ENCODE data around the gene CHERP. TPM values are rescaled to one million over a fixed set of nuclear protein-coding genes. Genes with fewer than 3 reads are reported as not detected.
"Not testable (repeated sequence)": the region's sequence is repeated elsewhere in the genome, so short reads cannot be mapped to it uniquely, and the experiment has no call there.

The CHERP gene
- polyA plus RNA-seq, 2 of the 4 experiments (the other 2 are of a cell fraction): 4.4 to 24.4 TPM

DNA sequence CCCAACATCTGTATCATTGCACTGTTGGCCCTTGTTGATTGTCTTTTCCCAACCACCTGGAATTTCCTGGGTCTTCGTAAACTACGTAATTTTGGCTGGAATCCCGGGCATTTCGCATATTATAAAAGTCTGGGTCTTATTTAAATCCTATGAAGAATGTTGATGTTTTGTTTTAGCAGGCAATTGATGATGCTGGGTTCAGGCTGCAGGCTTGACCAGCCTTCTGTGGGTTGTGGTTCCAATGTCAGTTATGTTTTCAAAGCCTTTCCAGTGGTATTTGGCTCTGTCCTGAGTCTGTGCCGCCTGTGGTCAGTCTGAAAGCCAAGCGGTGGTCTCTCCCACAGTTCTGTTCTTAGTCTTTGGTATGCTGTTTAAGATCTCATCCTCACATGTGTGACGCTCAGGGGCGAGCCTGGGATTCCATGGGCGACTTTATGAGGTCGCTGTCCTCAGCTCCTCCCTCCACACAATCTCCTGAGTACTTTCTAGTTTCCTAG is 17.6 kb upstream of the CHERP start (continued):
- TF ChIP-seq FOXS1 (CRISPR knock-in tag; IDR thresholded peaks at IDR 0.05): no peak

GRCh38 chr19:16554776-16555175 is 12.5 kb upstream of the CHERP start:
- FAIRE-seq (no peak), DNase-seq (ENCODE audit: low read depth in 1 of 2, low spot score in 1 of 2) (no peak), ATAC-seq (no peak)
- TF ChIP-seq MAFK (IDR thresholded peaks at IDR 0.05; ENCODE audit: partially characterized antibody): no peak
- no peak for TF ChIP-seq POLR2A (IDR thresholded peaks at IDR 0.05; ENCODE audit: low read length)
- TF ChIP-seq FOXS1 (CRISPR knock-in tag; IDR thresholded peaks at IDR 0.05): no peak
- no peak for TF ChIP-seq RCOR1 (IDR thresholded peaks at IDR 0.05; ENCODE audit: low read depth, low read length)
- TF ChIP-seq NFE2L2 (conservative IDR thresholded peaks at IDR 0.05; ENCODE audit: low read length): no peak
- no peak for TF ChIP-seq HDAC2 (IDR thresholded peaks at IDR 0.05)
- no peak for TF ChIP-seq HEYL (CRISPR knock-in tag; IDR thresholded peaks at IDR 0.05)
- POLR2A ChIA-PET: no interaction called here
- H3K4me2 ChIP-seq: no peak overlapping the region
- no peaks in the 10 kb centered on the region for H3K9me3 ChIP-seq
- 90% methylated on average over 6 of the region's 8 CpGs for WGBS (ENCODE audit: missing lambda C conversion rate)
- no peak overlapping the region for H3K4me3 ChIP-seq
- no peak overlapping the region for H3K27ac ChIP-seq
- CTCF ChIA-PET: interaction anchor here (1.0 to 1.5 kb wide), 2 partner anchors 10 to 12 kb away, joined by 3 to 4 read pairs; no protein-coding TSS in a partner anchor
- no peaks in the 10 kb centered on the region for H3K4me1 ChIP-seq

DNA sequence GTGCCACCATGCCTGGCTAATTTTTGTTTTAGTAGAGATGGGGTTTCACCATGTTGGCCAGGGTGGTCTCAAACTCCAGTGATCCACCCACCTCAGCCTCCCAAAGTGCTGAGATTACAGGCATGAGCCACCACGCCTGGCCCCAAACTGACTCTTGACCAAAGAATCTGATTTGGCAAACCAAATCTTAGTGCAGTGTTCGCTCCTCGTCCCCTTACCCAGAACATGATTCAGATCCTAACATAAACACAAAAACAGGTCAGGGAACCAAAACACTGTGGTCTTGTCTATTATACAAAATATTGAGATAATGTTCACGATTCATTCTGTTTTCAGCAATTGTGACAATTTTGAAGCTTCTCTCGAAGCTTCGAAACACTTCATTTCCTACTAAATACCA is 9.7 kb upstream of the CHERP start:
- POLR2A ChIA-PET: interaction anchor here (0.7 kb wide), 1 partner anchor 10 kb away, joined by 3 read pairs; the partner anchor contains the start of gene CHERP
- 97% methylated on average over 6 of the region's 6 CpGs for WGBS (ENCODE audit: missing lambda C conversion rate)
- H3K4me2 ChIP-seq; H3K9me3 ChIP-seq; CTCF ChIA-PET; H3K4me3 ChIP-seq; FAIRE-seq; H3K4me1 ChIP-seq; DNase-seq (ENCODE audit: low read depth in 1 of 2, low spot score in 1 of 2); ATAC-seq; H3K27ac ChIP-seq: not testable (repeated sequence)

- POLR2A ChIA-PET: no interaction called here
- FAIRE-seq: no peak
- Histone ChIP-seq H3K4me2 (no peak overlapping the region), H3K27ac (no peak overlapping the region), H3K4me1 (no peaks in the 10 kb centered on the region), H3K9me3 (no peaks in the 10 kb centered on the region), H3K4me3 (no peak overlapping the region)
- CTCF ChIA-PET: no interaction called here
- no peak for DNase-seq (ENCODE audit: low read depth in 1 of 2, low spot score in 1 of 2)
- 94% methylated on average over 4 of the region's 4 CpGs for WGBS (ENCODE audit: missing lambda C conversion rate)
- ATAC-seq: no peak
- TF ChIP-seq JUN (IDR thresholded peaks at IDR 0.05) (no peak), ZNF302 (CRISPR knock-in tag; IDR thresholded peaks at IDR 0.05) (no peak), CBX8 (IDR thresholded peaks at IDR 0.05) (no peak), RCOR1 (IDR thresholded peaks at IDR 0.05; ENCODE audit: low read depth, low read length) (no peak), RNF2 (IDR thresholded peaks at IDR 0.05; ENCODE audit: borderline replicate concordance, low read depth) (no peak), PHF8 (IDR thresholded peaks at IDR 0.05; ENCODE audit: borderline replicate concordance, low read depth) (no peak), CBX2 (IDR thresholded peaks at IDR 0.05; ENCODE audit: borderline replicate concordance, low read depth) (no peak), HOXA7 (CRISPR knock-in tag; IDR thresholded peaks at IDR 0.05) (no peak), CHD4 (IDR thresholded peaks at IDR 0.05; ENCODE audit: borderline replicate concordance) (no peak), EP300 (IDR thresholded peaks at IDR 0.05) (no peak), SMC3 (IDR thresholded peaks at IDR 0.05) (no peak), JUNB (IDR thresholded peaks at IDR 0.05) (no peak), EHMT2 (IDR thresholded peaks at IDR 0.05; ENCODE audit: low read depth) (no peak), ZFP36 (IDR thresholded peaks at IDR 0.05; ENCODE audit: borderline replicate concordance, partially characterized antibody) (no peak), USF2 (IDR thresholded peaks at IDR 0.05) (no peak)
- TF ChIP-seq, protein P1, sequence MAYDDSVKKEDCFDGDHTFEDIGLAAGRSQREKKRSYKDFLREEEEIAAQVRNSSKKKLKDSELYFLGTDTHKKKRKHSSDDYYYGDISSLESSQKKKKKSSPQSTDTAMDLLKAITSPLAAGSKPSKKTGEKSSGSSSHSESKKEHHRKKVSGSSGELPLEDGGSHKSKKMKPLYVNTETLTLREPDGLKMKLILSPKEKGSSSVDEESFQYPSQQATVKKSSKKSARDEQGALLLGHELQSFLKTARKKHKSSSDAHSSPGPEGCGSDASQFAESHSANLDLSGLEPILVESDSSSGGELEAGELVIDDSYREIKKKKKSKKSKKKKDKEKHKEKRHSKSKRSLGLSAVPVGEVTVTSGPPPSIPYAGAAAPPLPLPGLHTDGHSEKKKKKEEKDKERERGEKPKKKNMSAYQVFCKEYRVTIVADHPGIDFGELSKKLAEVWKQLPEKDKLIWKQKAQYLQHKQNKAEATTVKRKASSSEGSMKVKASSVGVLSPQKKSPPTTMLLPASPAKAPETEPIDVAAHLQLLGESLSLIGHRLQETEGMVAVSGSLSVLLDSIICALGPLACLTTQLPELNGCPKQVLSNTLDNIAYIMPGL (CRISPR knock-in tag; IDR thresholded peaks at IDR 0.05; ENCODE audit: borderline replicate concordance): no peak
- TF ChIP-seq, protein P2, sequence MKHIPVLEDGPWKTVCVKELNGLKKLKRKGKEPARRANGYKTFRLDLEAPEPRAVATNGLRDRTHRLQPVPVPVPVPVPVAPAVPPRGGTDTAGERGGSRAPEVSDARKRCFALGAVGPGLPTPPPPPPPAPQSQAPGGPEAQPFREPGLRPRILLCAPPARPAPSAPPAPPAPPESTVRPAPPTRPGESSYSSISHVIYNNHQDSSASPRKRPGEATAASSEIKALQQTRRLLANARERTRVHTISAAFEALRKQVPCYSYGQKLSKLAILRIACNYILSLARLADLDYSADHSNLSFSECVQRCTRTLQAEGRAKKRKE (CRISPR knock-in tag; IDR thresholded peaks at IDR 0.05; ENCODE audit: low read depth): no peak
- TF ChIP-seq, protein P3, sequence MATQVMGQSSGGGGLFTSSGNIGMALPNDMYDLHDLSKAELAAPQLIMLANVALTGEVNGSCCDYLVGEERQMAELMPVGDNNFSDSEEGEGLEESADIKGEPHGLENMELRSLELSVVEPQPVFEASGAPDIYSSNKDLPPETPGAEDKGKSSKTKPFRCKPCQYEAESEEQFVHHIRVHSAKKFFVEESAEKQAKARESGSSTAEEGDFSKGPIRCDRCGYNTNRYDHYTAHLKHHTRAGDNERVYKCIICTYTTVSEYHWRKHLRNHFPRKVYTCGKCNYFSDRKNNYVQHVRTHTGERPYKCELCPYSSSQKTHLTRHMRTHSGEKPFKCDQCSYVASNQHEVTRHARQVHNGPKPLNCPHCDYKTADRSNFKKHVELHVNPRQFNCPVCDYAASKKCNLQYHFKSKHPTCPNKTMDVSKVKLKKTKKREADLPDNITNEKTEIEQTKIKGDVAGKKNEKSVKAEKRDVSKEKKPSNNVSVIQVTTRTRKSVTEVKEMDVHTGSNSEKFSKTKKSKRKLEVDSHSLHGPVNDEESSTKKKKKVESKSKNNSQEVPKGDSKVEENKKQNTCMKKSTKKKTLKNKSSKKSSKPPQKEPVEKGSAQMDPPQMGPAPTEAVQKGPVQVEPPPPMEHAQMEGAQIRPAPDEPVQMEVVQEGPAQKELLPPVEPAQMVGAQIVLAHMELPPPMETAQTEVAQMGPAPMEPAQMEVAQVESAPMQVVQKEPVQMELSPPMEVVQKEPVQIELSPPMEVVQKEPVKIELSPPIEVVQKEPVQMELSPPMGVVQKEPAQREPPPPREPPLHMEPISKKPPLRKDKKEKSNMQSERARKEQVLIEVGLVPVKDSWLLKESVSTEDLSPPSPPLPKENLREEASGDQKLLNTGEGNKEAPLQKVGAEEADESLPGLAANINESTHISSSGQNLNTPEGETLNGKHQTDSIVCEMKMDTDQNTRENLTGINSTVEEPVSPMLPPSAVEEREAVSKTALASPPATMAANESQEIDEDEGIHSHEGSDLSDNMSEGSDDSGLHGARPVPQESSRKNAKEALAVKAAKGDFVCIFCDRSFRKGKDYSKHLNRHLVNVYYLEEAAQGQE (IDR thresholded peaks at IDR 0.05): no peak
- TF ChIP-seq, protein P4, sequence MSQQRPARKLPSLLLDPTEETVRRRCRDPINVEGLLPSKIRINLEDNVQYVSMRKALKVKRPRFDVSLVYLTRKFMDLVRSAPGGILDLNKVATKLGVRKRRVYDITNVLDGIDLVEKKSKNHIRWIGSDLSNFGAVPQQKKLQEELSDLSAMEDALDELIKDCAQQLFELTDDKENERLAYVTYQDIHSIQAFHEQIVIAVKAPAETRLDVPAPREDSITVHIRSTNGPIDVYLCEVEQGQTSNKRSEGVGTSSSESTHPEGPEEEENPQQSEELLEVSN (IDR thresholded peaks at IDR 0.05; ENCODE audit: borderline replicate concordance, low read depth): no peak
Observed at GRCh38 chr19:16548956-16549355, 6.7 kb upstream of the CHERP start.
